HL-60 (cell line): ENCODE data around the gene ARHGAP29.

ENCODE experiments used
- DNase-seq, 2 experiments: peaks; one replicate each; pipeline ENCODE4 v3.0.0-alpha.2; 2010 to 2020; ENCODE audit warnings: low read depth in 1 of 2, low spot score in 1 of 2
- H3K27ac ChIP-seq: fragments of 250-450 bp; sonication (Bioruptor Pico); replicated peaks from 2 replicates; pipeline ENCODE4 v1.5.1; 2020; ENCODE audit warnings: mild to moderate bottlenecking, moderate library complexity
- H3K27me3 ChIP-seq: fragments of 250-450 bp; sonication (Bioruptor Pico); 2 replicates; pipeline ENCODE4 v1.5.1; 2021; ENCODE audit warnings: mild to moderate bottlenecking, moderate library complexity; ENCODE audit not compliant: insufficient read depth, poor library complexity, severe bottlenecking
- H3K4me3 ChIP-seq: replicated peaks from 2 replicates; pipeline ENCODE4 v1.5.1; 2011; ENCODE audit warnings: mild to moderate bottlenecking, control low read depth, low read length; ENCODE audit not compliant: insufficient read depth
- GABPA ChIP-seq: IDR thresholded peaks from 2 replicates; pipeline ENCODE4 v1.6.1; 2012; ENCODE audit warnings: low read depth
- POLR2AphosphoS5 ChIP-seq: IDR thresholded peaks from 2 replicates; pipeline ENCODE4 v1.6.1; 2012; ENCODE audit warnings: low read depth
- SPI1 ChIP-seq: IDR thresholded peaks from 2 replicates; pipeline ENCODE4 v1.6.1; 2012; ENCODE audit warnings: low read depth, mild to moderate bottlenecking, borderline replicate concordance
- TF ChIP-seq, protein P1 (sequence below): IDR thresholded peaks from 2 replicates; pipeline ENCODE4 v1.6.1; 2012; ENCODE audit warnings: low read depth; ENCODE audit not compliant: insufficient replicate concordance
- TF ChIP-seq, protein P2 (sequence below): IDR thresholded peaks from one replicate; pipeline ENCODE4 v1.5.1; 2011; ENCODE audit warnings: low read length, control low read depth, inconsistent platforms; ENCODE audit not compliant: insufficient read depth

ARHGAP29 gene

DNA sequence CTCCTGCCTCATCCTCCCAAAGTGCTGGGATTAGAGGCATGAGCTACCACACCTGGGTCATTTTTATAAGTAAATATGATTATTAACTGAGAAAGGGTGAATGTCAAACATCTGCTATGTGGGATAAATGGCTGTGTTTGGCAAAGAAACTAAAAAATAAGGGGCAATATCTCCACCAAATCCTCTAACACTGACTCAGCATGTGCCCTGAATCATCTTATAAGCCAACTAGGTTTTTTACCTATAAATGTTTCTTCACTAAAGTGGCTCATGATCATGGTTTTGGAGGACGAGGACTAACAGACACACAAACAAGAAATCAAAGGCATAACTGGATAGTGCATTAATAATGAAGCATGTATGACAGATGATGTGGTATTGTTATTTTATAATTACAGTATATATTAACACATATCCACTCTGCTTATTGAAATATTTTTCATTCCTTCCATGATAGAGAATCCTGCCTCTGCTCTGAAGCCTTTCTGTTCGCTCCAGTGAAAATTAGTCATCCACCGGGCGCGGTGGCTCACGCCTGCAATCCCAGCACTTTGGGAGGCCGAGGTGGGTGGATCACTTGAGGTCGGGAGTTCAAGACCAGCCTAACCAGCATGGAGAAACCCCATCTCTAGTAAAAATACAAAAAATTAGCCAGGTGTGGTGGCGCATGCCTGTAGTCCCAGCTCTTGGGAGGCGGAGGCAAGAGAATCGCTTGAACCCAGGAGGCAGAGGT lies 11.7 kb upstream of the ARHGAP29 start:
- Histone ChIP-seq H3K4me3 (no peak overlapping the region), H3K27ac (no peak overlapping the region), H3K27me3 (peaks cover 28% of the 10 kb centered on the region)
- TF ChIP-seq, protein P1, sequence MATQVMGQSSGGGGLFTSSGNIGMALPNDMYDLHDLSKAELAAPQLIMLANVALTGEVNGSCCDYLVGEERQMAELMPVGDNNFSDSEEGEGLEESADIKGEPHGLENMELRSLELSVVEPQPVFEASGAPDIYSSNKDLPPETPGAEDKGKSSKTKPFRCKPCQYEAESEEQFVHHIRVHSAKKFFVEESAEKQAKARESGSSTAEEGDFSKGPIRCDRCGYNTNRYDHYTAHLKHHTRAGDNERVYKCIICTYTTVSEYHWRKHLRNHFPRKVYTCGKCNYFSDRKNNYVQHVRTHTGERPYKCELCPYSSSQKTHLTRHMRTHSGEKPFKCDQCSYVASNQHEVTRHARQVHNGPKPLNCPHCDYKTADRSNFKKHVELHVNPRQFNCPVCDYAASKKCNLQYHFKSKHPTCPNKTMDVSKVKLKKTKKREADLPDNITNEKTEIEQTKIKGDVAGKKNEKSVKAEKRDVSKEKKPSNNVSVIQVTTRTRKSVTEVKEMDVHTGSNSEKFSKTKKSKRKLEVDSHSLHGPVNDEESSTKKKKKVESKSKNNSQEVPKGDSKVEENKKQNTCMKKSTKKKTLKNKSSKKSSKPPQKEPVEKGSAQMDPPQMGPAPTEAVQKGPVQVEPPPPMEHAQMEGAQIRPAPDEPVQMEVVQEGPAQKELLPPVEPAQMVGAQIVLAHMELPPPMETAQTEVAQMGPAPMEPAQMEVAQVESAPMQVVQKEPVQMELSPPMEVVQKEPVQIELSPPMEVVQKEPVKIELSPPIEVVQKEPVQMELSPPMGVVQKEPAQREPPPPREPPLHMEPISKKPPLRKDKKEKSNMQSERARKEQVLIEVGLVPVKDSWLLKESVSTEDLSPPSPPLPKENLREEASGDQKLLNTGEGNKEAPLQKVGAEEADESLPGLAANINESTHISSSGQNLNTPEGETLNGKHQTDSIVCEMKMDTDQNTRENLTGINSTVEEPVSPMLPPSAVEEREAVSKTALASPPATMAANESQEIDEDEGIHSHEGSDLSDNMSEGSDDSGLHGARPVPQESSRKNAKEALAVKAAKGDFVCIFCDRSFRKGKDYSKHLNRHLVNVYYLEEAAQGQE, result no peak
- no peak for TF ChIP-seq SPI1
- TF ChIP-seq, protein P2, sequence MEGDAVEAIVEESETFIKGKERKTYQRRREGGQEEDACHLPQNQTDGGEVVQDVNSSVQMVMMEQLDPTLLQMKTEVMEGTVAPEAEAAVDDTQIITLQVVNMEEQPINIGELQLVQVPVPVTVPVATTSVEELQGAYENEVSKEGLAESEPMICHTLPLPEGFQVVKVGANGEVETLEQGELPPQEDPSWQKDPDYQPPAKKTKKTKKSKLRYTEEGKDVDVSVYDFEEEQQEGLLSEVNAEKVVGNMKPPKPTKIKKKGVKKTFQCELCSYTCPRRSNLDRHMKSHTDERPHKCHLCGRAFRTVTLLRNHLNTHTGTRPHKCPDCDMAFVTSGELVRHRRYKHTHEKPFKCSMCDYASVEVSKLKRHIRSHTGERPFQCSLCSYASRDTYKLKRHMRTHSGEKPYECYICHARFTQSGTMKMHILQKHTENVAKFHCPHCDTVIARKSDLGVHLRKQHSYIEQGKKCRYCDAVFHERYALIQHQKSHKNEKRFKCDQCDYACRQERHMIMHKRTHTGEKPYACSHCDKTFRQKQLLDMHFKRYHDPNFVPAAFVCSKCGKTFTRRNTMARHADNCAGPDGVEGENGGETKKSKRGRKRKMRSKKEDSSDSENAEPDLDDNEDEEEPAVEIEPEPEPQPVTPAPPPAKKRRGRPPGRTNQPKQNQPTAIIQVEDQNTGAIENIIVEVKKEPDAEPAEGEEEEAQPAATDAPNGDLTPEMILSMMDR, result no peak
- no peak for TF ChIP-seq GABPA
- TF ChIP-seq POLR2AphosphoS5, result no peak
- DNase-seq, result no peak

DNA sequence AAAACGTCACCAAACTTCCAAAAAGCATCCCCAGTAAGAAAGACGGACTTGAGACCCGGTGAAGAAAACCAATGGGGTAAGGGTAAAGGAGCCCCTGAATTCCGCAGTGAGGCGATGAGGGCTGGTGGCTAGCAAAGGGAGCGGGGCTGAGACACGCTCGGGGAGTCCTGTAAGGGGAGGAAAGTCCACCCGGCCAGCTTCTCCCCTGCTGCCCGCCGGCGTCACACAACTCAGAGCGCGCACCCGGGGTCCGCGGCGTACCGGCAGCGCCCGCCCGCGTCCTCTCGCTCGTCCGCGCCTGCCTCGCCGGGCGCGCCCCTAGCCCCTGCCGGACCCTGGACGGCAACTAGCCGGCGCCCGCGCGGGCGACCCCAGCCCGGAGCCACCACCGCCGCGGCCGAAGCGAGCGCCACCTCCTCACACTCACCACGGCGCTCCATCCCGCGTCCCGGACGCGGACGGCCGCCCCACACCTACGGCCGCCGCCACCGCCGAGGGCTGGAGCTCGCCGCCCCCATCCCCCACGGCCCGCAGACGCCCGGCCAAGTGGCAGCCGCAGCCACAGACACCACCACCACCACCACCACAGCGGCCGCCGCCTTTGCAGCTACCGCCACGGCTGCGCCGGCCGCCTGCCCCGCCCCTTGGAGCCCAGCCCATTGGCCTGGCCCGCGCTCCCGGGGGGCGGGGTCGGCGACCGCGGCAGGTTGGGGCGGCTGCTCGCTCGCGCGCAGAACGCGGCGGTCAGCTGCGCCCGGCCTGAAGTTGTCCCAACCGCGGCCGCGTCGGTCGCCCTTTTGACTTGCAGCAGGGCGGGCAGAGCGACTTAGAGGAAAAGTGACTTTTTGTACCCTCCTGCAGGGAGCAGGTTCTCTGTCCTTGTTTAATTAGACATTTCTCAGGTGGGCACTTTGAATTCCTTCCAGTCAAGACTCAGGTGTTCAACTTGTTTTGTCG lies 10.0 kb upstream of the ARHGAP29 start:
- TF ChIP-seq, protein P1, result no peak
- TF ChIP-seq POLR2AphosphoS5, result no peak
- TF ChIP-seq SPI1, result no peak
- TF ChIP-seq, protein P2, result no peak
- no peak for TF ChIP-seq GABPA
- H3K27me3 ChIP-seq, result peaks cover 28% of the 10 kb centered on the region
- peak; percentile 25 to 26 for DNase-seq

DNA sequence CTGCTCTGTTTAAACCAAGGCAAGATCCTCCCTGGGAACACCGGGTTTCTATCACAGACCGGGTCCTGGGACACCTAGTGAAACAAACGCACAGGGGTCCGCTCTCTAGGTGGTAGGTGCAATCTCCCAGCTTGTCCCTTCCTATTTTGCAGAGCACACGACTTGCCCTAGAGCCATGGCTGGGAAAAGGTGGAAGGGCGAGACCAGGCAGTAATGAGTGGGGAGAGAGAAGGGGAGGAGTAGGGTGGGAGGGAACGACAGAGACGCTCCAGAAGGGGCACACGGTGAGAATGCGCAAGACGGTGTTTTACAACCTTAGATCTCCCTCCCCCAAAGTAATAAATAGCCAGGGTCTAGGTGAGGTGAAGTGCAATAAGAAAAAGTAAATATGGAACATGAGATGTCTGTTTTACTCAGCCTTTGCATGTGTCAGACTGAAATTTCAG lies 9.3 kb upstream of the ARHGAP29 start:
- Histone ChIP-seq H3K27ac (no peak overlapping the region), H3K4me3 (no peak overlapping the region), H3K27me3 (peaks cover 28% of the 10 kb centered on the region)
- TF ChIP-seq POLR2AphosphoS5 (no peak), GABPA (no peak), SPI1 (no peak)
- TF ChIP-seq, protein P2, result no peak
- TF ChIP-seq, protein P1, result no peak
- DNase-seq, result no peak

More for the DNA sequence above, 10.0 kb upstream of the ARHGAP29 start:
- H3K27ac ChIP-seq, result no peak overlapping the region
- peak overlapping the region; percentile 41 for H3K4me3 ChIP-seq
